ENCODE results near the gene TMEM8B. TPM values are rescaled to one million over a fixed set of nuclear protein-coding genes. Genes with fewer than 3 reads are reported as not detected.

TMEM8B gene
- 4.3 and 4.9 TPM in 2 replicates for total RNA-seq (2011; cell fraction: chromatin; rRNA removed; ENCODE audit: low replicate concordance)
- 3.8 TPM in 2 replicates for total RNA-seq (2011; cell fraction: nucleolus; rRNA removed)
- total RNA-seq (2011; cell fraction: nucleoplasm; rRNA removed), result 5.6 and 7.4 TPM in 2 replicates
- total RNA-seq (2014; rRNA removed), result 0.57 and 1.1 TPM in 2 replicates
- total RNA-seq (2014; rRNA removed; fragmentation: Illumina TruSeq; extraction: Trizol), result 0.11 and 0.19 TPM in 2 replicates
- total RNA-seq (2015; rRNA removed; fragmentation: Illumina TruSeq; extraction: Trizol), result 0.36 and 0.38 TPM in 2 replicates
- total RNA-seq (2021), result 1.3 and 2.2 TPM in 2 replicates
- 1.2 and 3.6 TPM in 2 replicates for polyA plus RNA-seq (2011; rRNA removed)
- 3.2 and 3.7 TPM in 2 replicates for polyA plus RNA-seq (2011; cell fraction: cytosol; rRNA removed)
- polyA plus RNA-seq (2011; cell fraction: nucleus; rRNA removed), result 9.9 and 15.1 TPM in 2 replicates
- 1.8 and 6.2 TPM in 2 replicates for polyA plus RNA-seq (2012)
- 1.1 and 1.7 TPM in 2 replicates for polyA plus RNA-seq (2014; fragmentation: Illumina TruSeq; extraction: Trizol)
- polyA plus RNA-seq (2014; fragmentation: Nextera tagmentation; extraction: Ambion mirVana), result under 1 TPM; 0.01 to 0.06 TPM
- polyA plus RNA-seq (2014; rRNA removed), result 1.6 TPM in 2 replicates
- polyA minus RNA-seq (2011; rRNA and poly(A)+ RNA removed), result 0.56 and 1.6 TPM in 2 replicates
- 1.3 and 4.6 TPM in 2 replicates for polyA minus RNA-seq (2011; cell fraction: cytosol; rRNA and poly(A)+ RNA removed)
- 2.7 and 3.1 TPM in 2 replicates for polyA minus RNA-seq (2011; cell fraction: nucleus; rRNA and poly(A)+ RNA removed)
- percentile 41 among the genes with signal in this experiment for Bru-seq, nascent RNA
- percentile 33 among the genes with signal in this experiment for BruChase-seq, experiment 1, labeled RNA remaining after a 2-hour chase
- percentile 39 among the genes with signal in this experiment for BruChase-seq, experiment 2, labeled RNA remaining after a 6-hour chase
- long read RNA-seq, experiment 1, partial matches to known transcripts, result 3 of 7 reads
- long read RNA-seq, experiment 1, other reads (novel, unspliced or antisense), result 4 of 7 reads
- long read RNA-seq, experiment 2, partial matches to known transcripts, result 0 of 1 reads
- long read RNA-seq, experiment 2, other reads (novel, unspliced or antisense), result 1 of 1 reads
- long read RNA-seq, experiment 3, result 0 reads

GRCh38 chr9:35829084-35829763 is at the start of gene TMEM8B:
Gene TMEM8B, plus strand, starts transcription at chr9:35829228. Its CDS starts 220 bp downstream, at chr9:35829448.
- no TSS peak for BruUV-seq (replicated peaks)
- WGBS (ENCODE audit: insufficient coverage, low coverage, missing lambda C conversion rate), result no CpG with 5 or more reads among the region's 53 CpGs
- ATAC-seq (peak; percentile 95), FAIRE-seq (peak; percentile 67), DNase-seq (ENCODE audit: extremely low read depth in 1 of 4, low spot score in 3 of 4) (peak; percentile 89 to 94 (median 90))
- CTCF ChIA-PET (ENCODE audit: low intra/inter-chr PET ratio), result interaction anchor here (0.6 kb wide), 1 partner anchor 19 kb away, joined by 3 read pairs; no protein-coding TSS in a partner anchor
- Histone ChIP-seq H3K4me1 (replicated peaks in 1 of 2; ENCODE audit: control insufficient read depth in 2 of 2, insufficient read depth in 2 of 2, low read length in 2 of 2) (peaks cover 0 to 12% of the 10 kb centered on the region in 2 experiments; a peak in 3 of 5 replicates), H3K27ac (ENCODE audit: extremely low read depth, low read depth, low read length) (peak within 1 kb of the TSS; percentile 59), H2AFZ (ENCODE audit: low read depth, low read length) (peak within 1 kb of the TSS; percentile 99), H3K4me2 (ENCODE audit: insufficient read depth, low read length) (peak within 1 kb of the TSS; percentile 86), H4K20me1 (replicated peaks; ENCODE audit: control insufficient read depth, insufficient read depth, low read length) (no peaks in the 10 kb centered on the region), H3K9me1 (ENCODE audit: control insufficient read depth, insufficient read depth, low read length) (no peaks in the 10 kb centered on the region), H3K79me2 (ENCODE audit: control insufficient read depth, insufficient read depth, low read length) (no peaks in the 10 kb centered on the region), H3K36me3 (ENCODE audit: control insufficient read depth, insufficient read depth, low read length) (no peaks in the 10 kb centered on the region), H3K27me3 (ENCODE audit: control insufficient read depth in 2 of 2, insufficient read depth in 2 of 2, low read length in 2 of 2) (no peaks in the 10 kb centered on the region), H3K9me3 (replicated peaks; ENCODE audit: control insufficient read depth, insufficient read depth, low read depth, low read length) (no peaks in the 10 kb centered on the region), H3K4me3 (peak within 1 kb of the TSS; percentile 59), H3K9ac (ENCODE audit: insufficient read depth in 1 of 2, low read depth in 2 of 2, low read length in 2 of 2) (peak within 1 kb of the TSS; percentile 59 to 91)
- POLR2A ChIA-PET, result interaction anchor here (1.1 kb wide), 1 partner anchor 8 kb away, joined by 4 read pairs; no protein-coding TSS in a partner anchor
- in situ Hi-C loops (cut with MboI) (no loop called here), intact Hi-C loops (cut with micrococcal nuclease) (no loop called here)
- TF ChIP-seq CREB1 (IDR thresholded peaks at IDR 0.05) (peak; percentile 80), CREB1 (CRISPR knock-in tag; IDR thresholded peaks at IDR 0.05) (no peak), SP2 (IDR thresholded peaks at IDR 0.05; ENCODE audit: extremely low read depth, low read depth, low read length, poor library complexity, severe bottlenecking) (peak; percentile 41), ID3 (CRISPR knock-in tag; IDR thresholded peaks at IDR 0.05) (no peak), ID3 (tag; IDR thresholded peaks at IDR 0.05) (no peak), ZBTB12 (CRISPR knock-in tag; IDR thresholded peaks at IDR 0.05) (peak; percentile 59; the same call in 1 of the 2 replicates), MAFF (IDR thresholded peaks at IDR 0.05; ENCODE audit: low read length) (no peak)
